Thyroid gland (tissue), 4 donors: ENCODE results near the gene ZMIZ1. TPM values are rescaled to one million over a fixed set of nuclear protein-coding genes. Genes with fewer than 3 reads are reported as not detected.

Experiments
- DNase-seq, 2 donors: peaks; one replicate each; pipeline ENCODE4 v3.0.0-alpha.2; 2019
- H3K27ac ChIP-seq, 3 donors: fragments of 200-600 bp; sonication (generic); 1 replicate in 2 of 3; 2 replicates in 1 of 3; pipeline ENCODE4 v1.5.1; 2016 to 2019; ENCODE audit warnings: mild to moderate bottlenecking in 1 of 3, moderate library complexity in 1 of 3
- H3K27me3 ChIP-seq: fragments of 200-600 bp; sonication (generic); one replicate; pipeline ENCODE4 v1.5.1; 2019
- H3K36me3 ChIP-seq, 2 donors: fragments of 200-600 bp; sonication (generic); one replicate each; pipeline ENCODE4 v1.5.1; 2016 to 2019
- H3K4me1 ChIP-seq, 2 donors: fragments of 200-600 bp; sonication (generic); one replicate each; pipeline ENCODE4 v1.5.1; 2017 to 2019
- H3K4me3 ChIP-seq, 3 donors: fragments of 200-600 bp; sonication (generic); replicated peaks in 1 of 3; 1 replicate in 2 of 3; 2 replicates in 1 of 3; pipeline ENCODE4 v1.5.1; 2016; ENCODE audit warnings: mild to moderate bottlenecking in 1 of 3
- H3K9me3 ChIP-seq: fragments of 200-600 bp; sonication (generic); one replicate; pipeline ENCODE4 v1.5.1; 2017
- CTCF ChIP-seq, 6 experiments: fragments of 200-600 bp in 3 of 6; fragments of 450-650 bp in 3 of 6; sonication (generic) in 3 of 6; IDR thresholded peaks; one replicate each; pipeline ENCODE4 v1.5.1; 2016 to 2019; ENCODE audit warnings: antibody characterized with exemption in 6 of 6, mild to moderate bottlenecking in 2 of 6, inconsistent platforms in 1 of 6, moderate library complexity in 1 of 6
- POLR2A ChIP-seq, 2 donors: fragments of 450-650 bp; IDR thresholded peaks; one replicate each; pipeline ENCODE4 v1.6.1; 2017; ENCODE audit warnings: antibody characterized with exemption in 2 of 2, mild to moderate bottlenecking in 2 of 2, moderate library complexity in 1 of 2
- WGBS, 2 donors: methylation state at CpG; one replicate each; pipeline ENCODE4 v1.1.5; 2017; 5-methylcytosine and 5-hydroxymethylcytosine counted together
- intact Hi-C: fragments of 100-400 bp; cut with DNase I; formaldehyde crosslinking; loops from one replicate; pipeline ENCODE4 v1.15.1; 2023
- total RNA-seq, 4 donors: library from RNA; depleted of rRNA; stranded (reverse); fragments of >200 nt; gene quantifications; one replicate each; pipeline ENCODE4 v1.2.3, GENCODE V29; 2016

The ZMIZ1 gene
- total RNA-seq, 4 donors from 2014 or later: 59.9 to 128 (median 94.4) TPM

DNA sequence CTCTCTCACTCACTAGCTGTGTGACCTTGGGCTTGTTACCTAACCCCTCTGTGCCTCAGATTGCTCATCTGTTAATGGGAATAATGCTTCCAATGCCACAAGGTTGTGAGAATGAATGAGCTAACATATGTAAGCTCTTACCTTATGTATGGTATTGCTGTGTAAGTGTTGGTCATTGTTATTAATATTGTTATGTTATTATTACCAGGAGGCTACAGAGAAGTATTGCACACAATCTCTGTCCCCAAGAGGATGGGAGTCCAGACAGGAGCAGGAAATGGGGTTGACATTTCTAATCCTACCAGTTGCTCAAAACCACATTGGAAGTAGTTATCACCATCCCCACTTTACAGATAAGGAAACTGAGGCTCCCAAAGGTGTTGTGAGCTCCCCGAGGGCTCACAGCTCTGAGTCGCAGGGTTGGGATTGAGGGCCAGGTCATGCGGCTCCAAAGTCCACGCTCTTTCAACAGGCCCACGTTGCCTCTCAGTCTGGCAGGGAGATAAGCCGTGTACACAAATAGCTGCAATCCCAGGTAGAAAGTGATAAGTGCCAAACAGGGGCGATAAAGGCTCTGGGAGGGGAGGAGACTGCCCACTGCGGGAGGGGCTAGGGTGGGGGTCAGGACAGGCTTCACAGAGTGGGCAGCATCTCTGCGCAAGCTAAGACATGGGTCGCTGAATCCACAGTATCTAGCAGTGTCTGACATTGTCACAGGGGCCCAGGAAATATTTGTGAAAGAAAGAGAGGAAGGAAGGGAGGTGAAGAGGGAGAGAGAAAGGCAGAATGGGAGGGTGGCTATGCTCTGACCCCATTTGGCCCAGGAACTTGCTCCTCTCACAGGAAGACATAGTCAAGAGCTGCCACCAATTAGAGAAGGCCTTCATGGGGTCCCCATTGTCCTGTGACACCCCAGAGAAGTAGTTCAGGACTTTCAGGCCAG is 9.6 kb upstream of the ZMIZ1 start:
- intact Hi-C loops: no loop called here
- H3K9me3 ChIP-seq: no peaks in the 10 kb centered on the region
- no peaks in the 10 kb centered on the region for H3K36me3 ChIP-seq
- H3K27me3 ChIP-seq: no peaks in the 10 kb centered on the region
- H3K4me3 ChIP-seq: no peak overlapping the region
- H3K4me1 ChIP-seq: peaks cover 4 to 12% of the 10 kb centered on the region in 2 donors
- no peak overlapping the region for H3K27ac ChIP-seq
- TF ChIP-seq CTCF (IDR thresholded peaks at IDR 0.05) (no peak), POLR2A (IDR thresholded peaks at IDR 0.05) (no peak)
- 65 to 72% methylated on average over 10 of the region's 10 CpGs for WGBS, 2 donors
- DNase-seq: no peak

- TF ChIP-seq CTCF (IDR thresholded peaks at IDR 0.05) (no peak), POLR2A (IDR thresholded peaks at IDR 0.05) (no peak)
- Histone ChIP-seq H3K4me3 (no peak overlapping the region), H3K27ac (no peak overlapping the region), H3K9me3 (no peaks in the 10 kb centered on the region), H3K36me3 (no peaks in the 10 kb centered on the region), H3K4me1 (peaks cover 4 to 12% of the 10 kb centered on the region in 2 donors), H3K27me3 (no peaks in the 10 kb centered on the region)
- intact Hi-C loops: no loop called here
- 91 to 94% methylated on average over 6 to 11 of the region's 11 CpGs for WGBS, 2 donors
- no peak for DNase-seq
These were observed 8.8 kb upstream of the ZMIZ1 start for GRCh38 chr10:79059859-79060379.

- peak; percentile 54 to 71 for DNase-seq
- no peak for TF ChIP-seq POLR2A (IDR thresholded peaks at IDR 0.05)
- no peak for TF ChIP-seq CTCF (IDR thresholded peaks at IDR 0.05)
- no peak overlapping the region for H3K27ac ChIP-seq
- intact Hi-C loops: no loop called here
- peaks cover 4 to 12% of the 10 kb centered on the region in 2 donors for H3K4me1 ChIP-seq
- H3K36me3 ChIP-seq: no peaks in the 10 kb centered on the region
- no peak overlapping the region for H3K4me3 ChIP-seq
- H3K27me3 ChIP-seq: no peaks in the 10 kb centered on the region
- WGBS, 2 donors: 55 to 74% methylated on average over 5 to 7 of the region's 7 CpGs
- H3K9me3 ChIP-seq: no peaks in the 10 kb centered on the region
These were observed 8.0 kb upstream of the ZMIZ1 start for GRCh38 chr10:79060641-79061255.

GRCh38 chr10:79061441-79062315 is 7.1 kb upstream of the ZMIZ1 start:
- Histone ChIP-seq H3K4me3 (no peak overlapping the region), H3K27ac (no peak overlapping the region), H3K9me3 (no peaks in the 10 kb centered on the region), H3K27me3 (no peaks in the 10 kb centered on the region), H3K36me3 (no peaks in the 10 kb centered on the region), H3K4me1 (peaks cover 9 to 19% of the 10 kb centered on the region in 2 donors)
- DNase-seq: peak in 1 of 2 donors; percentile 3
- TF ChIP-seq POLR2A (IDR thresholded peaks at IDR 0.05) (no peak), CTCF (IDR thresholded peaks at IDR 0.05) (no peak)
- intact Hi-C loops: no loop called here
- 88 to 90% methylated on average over 14 of the region's 14 CpGs for WGBS, 2 donors
